Spleen (tissue), 13 donors: ENCODE data around the gene ZNF565. TPM values are rescaled to one million over a fixed set of nuclear protein-coding genes. Genes with fewer than 3 reads are reported as not detected.

Experiments used
- DNase-seq: peaks from one replicate; pipeline ENCODE4 v3.0.0-alpha.2; 2020
- H3K27ac ChIP-seq, 8 donors: fragments of 200-600 bp; sonication (generic) in 7 of 8; 1 replicate in 4 of 8; 2 replicates in 4 of 8; pipeline versions ENCODE4 v1.5.0 to v1.8.0; 2016 to 2021; ENCODE audit warnings: inconsistent platforms in 4 of 8, mild to moderate bottlenecking in 4 of 8, moderate library complexity in 1 of 8
- H3K27me3 ChIP-seq, 7 donors: fragments of 200-600 bp; sonication (generic) in 6 of 7; replicated peaks in 1 of 7; 1 replicate in 4 of 7; 2 replicates in 3 of 7; pipeline versions ENCODE4 v1.5.0 to v1.8.0; 2016 to 2021; ENCODE audit warnings: inconsistent platforms in 3 of 7, mild to moderate bottlenecking in 1 of 7
- H3K36me3 ChIP-seq, 6 donors: fragments of 200-600 bp; sonication (generic) in 5 of 6; 1 replicate in 4 of 6; 2 replicates in 2 of 6; pipeline versions ENCODE4 v1.5.0 to v1.8.0; 2016 to 2021; ENCODE audit warnings: inconsistent platforms in 2 of 6
- H3K4me1 ChIP-seq, 6 donors: fragments of 200-600 bp; sonication (generic) in 5 of 6; 1 replicate in 3 of 6; 2 replicates in 3 of 6; pipeline versions ENCODE4 v1.5.0 to v1.8.0; 2016 to 2021; ENCODE audit warnings: inconsistent platforms in 3 of 6
- H3K4me3 ChIP-seq, 8 donors: fragments of 200-600 bp; sonication (generic) in 7 of 8; 1 replicate in 4 of 8; 2 replicates in 4 of 8; pipeline versions ENCODE4 v1.5.0 to v1.8.0; 2016 to 2021; ENCODE audit warnings: inconsistent platforms in 4 of 8, mild to moderate bottlenecking in 4 of 8, moderate library complexity in 2 of 8
- H3K9me3 ChIP-seq, 8 donors: fragments of 200-600 bp; sonication (generic) in 7 of 8; 1 replicate in 4 of 8; 2 replicates in 4 of 8; pipeline versions ENCODE4 v1.5.0 to v1.8.0; 2016 to 2021; ENCODE audit warnings: inconsistent platforms in 4 of 8
- CTCF ChIP-seq, 11 experiments: fragments of 200-600 bp in 7 of 11; fragments of 450-650 bp in 4 of 11; sonication (generic) in 4 of 11; IDR thresholded peaks in 8 of 11; conservative IDR thresholded peaks in 3 of 11; 1 replicate in 7 of 11; 2 replicates in 4 of 11; pipeline versions ENCODE4 v1.4.0 to v1.8.0; 2016 to 2021; ENCODE audit warnings: antibody characterized with exemption in 11 of 11, inconsistent platforms in 4 of 11, mild to moderate bottlenecking in 1 of 11
- POLR2A ChIP-seq, 3 donors: fragments of 450-650 bp; IDR thresholded peaks; one replicate each; pipeline ENCODE4 v1.5.1; 2017; ENCODE audit warnings: antibody characterized with exemption in 3 of 3, mild to moderate bottlenecking in 1 of 3
- POLR2AphosphoS5 ChIP-seq, 3 donors: sonication (generic); formaldehyde crosslinking; IDR thresholded peaks; one replicate each; pipeline ENCODE4 v1.5.1; 2017; ENCODE audit warnings: antibody characterized with exemption in 3 of 3
- WGBS, 5 donors: extraction: QIAGEN DNeasy Blood & Tissue Kit in 3 of 5; methylation state at CpG; one replicate each; pipeline versions ENCODE4 v1.1.5 to v1.1.7; 2013 to 2018; 5-methylcytosine and 5-hydroxymethylcytosine counted together
- intact Hi-C: fragments of 100-400 bp; cut with DNase I; formaldehyde crosslinking; loops from one replicate; pipeline ENCODE4 v1.15.0; 2023; ENCODE audit warnings: low total_unique reads
- long read RNA-seq, 2 donors: transcript quantifications; one replicate each; lab custom pipeline, GENCODE V29; 2026
- polyA plus RNA-seq, 3 donors: library from polyadenylated mRNA; stranded (reverse); fragments of 200-250 nt; gene quantifications; one replicate each; pipeline ENCODE4 v1.2.1, GENCODE V29; 2013
- total RNA-seq, 7 donors: library from RNA; depleted of rRNA in 3 of 7; stranded (reverse); fragments of >200 nt in 3 of 7; fragmentation: NEBNext Ultra II Directional in 4 of 7; extraction: Animal tissue kit (Norgen Biotek cat#: 25700) in 4 of 7; gene quantifications; one replicate each; pipeline versions ENCODE4 v1.1.0 to v1.2.1, GENCODE V29; 2016 to 2021
- donor health status: healthy with polysubstance abuse.
- donor health status: DM: no; HTN: no; CAD: no; lungs with moderate emphysema.
- donor health status: DM: no; HTN: no; CAD: no.
- donor health status: Bipolar disorder and iron deficiency.
- donor health status: healthy.
- donor health status: DM: no; HTN: no; CAD: no.
- donor health status: DM: yes; HTN: yes; CAD: no.

ZNF565 gene
- total RNA-seq (1 to 10 TPM; 3.1 to 7.1 (median 4.4) TPM), polyA plus RNA-seq (1 to 10 TPM; 1.2 to 1.7 (median 1.6) TPM)
- long read RNA-seq, donor 1, partial matches to known transcripts: 0 of 15 reads
- long read RNA-seq, donor 1, other reads (novel, unspliced or antisense): 13 of 15 reads
- long read RNA-seq, donor 2, partial matches to known transcripts: 0 of 2 reads
- long read RNA-seq, donor 2, other reads (novel, unspliced or antisense): 0 of 2 reads

GRCh38 chr19:36214386-36215275 is at the start of gene ZNF565, which contains the start of gene ZNF146:
Gene ZNF565, minus strand, starts transcription at chr19:36214665. Its CDS starts 12,680 bp downstream, at chr19:36201985.
Gene ZNF146, plus strand, starts transcription at chr19:36215106. Its CDS starts 21,335 bp downstream, at chr19:36236441.
- intact Hi-C loops: no loop called here
- H3K4me1 ChIP-seq: peaks cover 22 to 60% (median 47%) of the 10 kb centered on the region in 6 donors
- peaks cover 0 to 17% (median 8%) of the 10 kb centered on the region in 6 donors for H3K36me3 ChIP-seq
- 0 to 1% (median 0%) methylated on average over 51 to 73 of the region's 73 CpGs for WGBS, 5 donors
- H3K27me3 ChIP-seq: no peaks in the 10 kb centered on the region
- peak; percentile 89 to 94 (median 94) for TF ChIP-seq POLR2AphosphoS5 (IDR thresholded peaks at IDR 0.05)
- TF ChIP-seq POLR2A (IDR thresholded peaks at IDR 0.05): peak in 1 of 3 donors; percentile 24
- TF ChIP-seq CTCF (IDR thresholded peaks at IDR 0.05 in 8 of 11, conservative IDR thresholded peaks at IDR 0.05 in 3 of 11): peak in 9 of 11 experiments; percentile 27 to 73 (median 55)
- peak within 1 kb of the TSS; percentile 95 to 98 (median 97) for H3K27ac ChIP-seq
- peak; percentile 99 for DNase-seq
- H3K9me3 ChIP-seq: no peaks in the 10 kb centered on the region
- peak within 1 kb of the TSS; percentile 64 to 87 (median 73) for H3K4me3 ChIP-seq

GRCh38 chr19:36259211-36259610 is 44.7 kb upstream of the ZNF565 start:
- Histone ChIP-seq H3K27ac (no peak overlapping the region), H3K9me3 (peaks cover 0 to 56% (median 29%) of the 10 kb centered on the region in 8 donors), H3K36me3 (no peaks in the 10 kb centered on the region), H3K4me1 (no peaks in the 10 kb centered on the region), H3K27me3 (peaks cover 0 to 5% (median 0%) of the 10 kb centered on the region in 7 donors), H3K4me3 (no peak overlapping the region)
- TF ChIP-seq POLR2AphosphoS5 (IDR thresholded peaks at IDR 0.05): no peak
- TF ChIP-seq POLR2A (IDR thresholded peaks at IDR 0.05): no peak
- TF ChIP-seq CTCF (IDR thresholded peaks at IDR 0.05 in 8 of 11, conservative IDR thresholded peaks at IDR 0.05 in 3 of 11): no peak
- intact Hi-C loops: no loop called here
- no peak for DNase-seq
- 87 to 98% (median 94%) methylated on average over 17 to 20 of the region's 20 CpGs for WGBS, 5 donors

- H3K27ac ChIP-seq: no peak overlapping the region
- peaks cover 0 to 5% (median 0%) of the 10 kb centered on the region in 7 donors for H3K27me3 ChIP-seq
- H3K4me3 ChIP-seq: peak overlapping the region in 5 of 8 donors; percentile 17 to 64 (median 40)
- TF ChIP-seq POLR2A (IDR thresholded peaks at IDR 0.05): no peak
- no peak for TF ChIP-seq POLR2AphosphoS5 (IDR thresholded peaks at IDR 0.05)
- TF ChIP-seq CTCF (IDR thresholded peaks at IDR 0.05 in 8 of 11, conservative IDR thresholded peaks at IDR 0.05 in 3 of 11): no peak
- 85 to 90% (median 88%) methylated on average over 25 to 29 of the region's 29 CpGs for WGBS, 5 donors
- no peak for DNase-seq
- H3K4me1 ChIP-seq: no peaks in the 10 kb centered on the region
- no peaks in the 10 kb centered on the region for H3K36me3 ChIP-seq
- intact Hi-C loops: no loop called here
- peaks cover 0 to 60% (median 32%) of the 10 kb centered on the region in 8 donors for H3K9me3 ChIP-seq
These were observed 43.8 kb upstream of the ZNF565 start for GRCh38 chr19:36258028-36258875.
